ENCODE data around the gene TUBGCP2.

The TUBGCP2 gene

GRCh38 chr10:133308421-133309099 lies at the start of gene TUBGCP2, which contains the start of gene ZNF511:
TSS of gene TUBGCP2 (minus strand) at chr10:133308872. CDS start at chr10:133302941, 5,931 bp downstream.
TSS of gene ZNF511 (plus strand) at chr10:133308914. CDS start at chr10:133308944, 30 bp downstream.
- intact Hi-C loops (cut with DNase I): no loop called here
- peak; percentile 52 to 95 (median 88) for DNase-seq

- peak in 8 of 42 donors; percentile 20 to 55 (median 34) for DNase-seq
- intact Hi-C loops (cut with DNase I): no loop called here
Measured at GRCh38 chr10:133357285-133358161, 48.9 kb upstream of the TUBGCP2 start, which contains the start of gene FUOM. TSS of gene FUOM (minus strand) at chr10:133358019. CDS start at chr10:133358007, 12 bp downstream.

GRCh38 chr10:133356549-133357284 lies 48.0 kb upstream of the TUBGCP2 start:
- intact Hi-C loops (cut with DNase I): no loop called here
- no peak for DNase-seq

- no peak for DNase-seq
- intact Hi-C loops (cut with DNase I): no loop called here
Measured at GRCh38 chr10:133355991-133356390, 47.3 kb upstream of the TUBGCP2 start.

- DNase-seq: no peak
- intact Hi-C loops (cut with DNase I): no loop called here
Measured at GRCh38 chr10:133355266-133355665, 46.6 kb upstream of the TUBGCP2 start.

- DNase-seq: no peak
Measured at GRCh38 chr10:133354672-133355240, 46.1 kb upstream of the TUBGCP2 start.

GRCh38 chr10:133353988-133354605 lies 45.4 kb upstream of the TUBGCP2 start:
- intact Hi-C loops (cut with DNase I): no loop called here
- DNase-seq: no peak

More at GRCh38 chr10:133354672-133355240, 46.1 kb upstream of the TUBGCP2 start:
- intact Hi-C loops (cut with DNase I): no loop called here

- DNase-seq: no peak
- intact Hi-C loops (cut with DNase I): no loop called here
Measured at GRCh38 chr10:133353202-133353959, 44.7 kb upstream of the TUBGCP2 start.

- intact Hi-C loops (cut with DNase I): no loop called here
- DNase-seq: no peak
Measured at GRCh38 chr10:133351408-133352318, 43.0 kb upstream of the TUBGCP2 start.

- no peak for DNase-seq
- intact Hi-C loops (cut with DNase I): no loop called here
Measured at GRCh38 chr10:133350950-133351329, 42.3 kb upstream of the TUBGCP2 start.

- DNase-seq: no peak
- intact Hi-C loops (cut with DNase I): no loop called here
Measured at GRCh38 chr10:133350283-133350949, 41.7 kb upstream of the TUBGCP2 start.

GRCh38 chr10:133349577-133350011 lies 40.9 kb upstream of the TUBGCP2 start:
- intact Hi-C loops (cut with DNase I): no loop called here
- DNase-seq: no peak

- no peak for DNase-seq
- intact Hi-C loops (cut with DNase I): no loop called here
Measured at GRCh38 chr10:133349160-133349568, 40.5 kb upstream of the TUBGCP2 start.

GRCh38 chr10:133347710-133348517 lies 39.2 kb upstream of the TUBGCP2 start:
- no peak for DNase-seq
- intact Hi-C loops (cut with DNase I): no loop called here

- no peak for DNase-seq
- intact Hi-C loops (cut with DNase I): no loop called here
Measured at GRCh38 chr10:133346413-133346812, 37.7 kb upstream of the TUBGCP2 start.
